ENCODE data around the gene SLC1A2.

DNA sequence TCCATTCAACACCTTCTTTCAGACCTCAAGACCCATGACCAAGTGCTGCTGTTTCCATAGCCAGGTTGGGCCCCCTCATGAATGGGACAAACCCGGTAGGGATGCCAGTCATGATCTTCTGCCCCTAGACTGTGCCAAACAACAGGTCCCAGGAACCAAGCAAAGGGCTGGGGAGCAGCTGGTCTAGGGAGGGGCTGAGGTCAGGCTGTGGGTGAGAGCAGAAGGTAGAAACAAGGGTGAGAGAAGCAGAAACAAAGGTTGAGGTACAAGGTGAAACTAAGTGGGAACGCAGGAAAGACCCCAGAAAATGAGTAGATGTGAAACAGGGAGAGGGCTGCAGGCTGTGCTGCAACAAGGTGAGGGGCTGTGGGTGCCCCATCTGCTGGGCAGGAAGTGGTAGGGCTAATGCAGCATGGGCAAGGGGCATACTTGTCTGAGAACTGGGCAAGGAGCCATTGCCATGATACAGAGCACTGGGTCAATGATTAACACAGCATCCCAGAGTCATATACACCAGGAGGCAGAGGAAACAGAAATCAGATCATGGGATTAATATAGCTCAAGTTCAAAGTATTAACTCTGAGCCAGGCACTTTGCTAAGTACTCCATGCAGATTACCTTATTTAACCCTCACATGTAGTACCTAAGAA is 45.9 kb downstream of the SLC1A2 start:
- TF ChIP-seq, protein P1, sequence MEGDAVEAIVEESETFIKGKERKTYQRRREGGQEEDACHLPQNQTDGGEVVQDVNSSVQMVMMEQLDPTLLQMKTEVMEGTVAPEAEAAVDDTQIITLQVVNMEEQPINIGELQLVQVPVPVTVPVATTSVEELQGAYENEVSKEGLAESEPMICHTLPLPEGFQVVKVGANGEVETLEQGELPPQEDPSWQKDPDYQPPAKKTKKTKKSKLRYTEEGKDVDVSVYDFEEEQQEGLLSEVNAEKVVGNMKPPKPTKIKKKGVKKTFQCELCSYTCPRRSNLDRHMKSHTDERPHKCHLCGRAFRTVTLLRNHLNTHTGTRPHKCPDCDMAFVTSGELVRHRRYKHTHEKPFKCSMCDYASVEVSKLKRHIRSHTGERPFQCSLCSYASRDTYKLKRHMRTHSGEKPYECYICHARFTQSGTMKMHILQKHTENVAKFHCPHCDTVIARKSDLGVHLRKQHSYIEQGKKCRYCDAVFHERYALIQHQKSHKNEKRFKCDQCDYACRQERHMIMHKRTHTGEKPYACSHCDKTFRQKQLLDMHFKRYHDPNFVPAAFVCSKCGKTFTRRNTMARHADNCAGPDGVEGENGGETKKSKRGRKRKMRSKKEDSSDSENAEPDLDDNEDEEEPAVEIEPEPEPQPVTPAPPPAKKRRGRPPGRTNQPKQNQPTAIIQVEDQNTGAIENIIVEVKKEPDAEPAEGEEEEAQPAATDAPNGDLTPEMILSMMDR (IDR thresholded peaks at IDR 0.05; ENCODE audit: insufficient read depth, low read depth, low read length), result no peak
- TF ChIP-seq EZH2 (IDR thresholded peaks at IDR 0.05; ENCODE audit: insufficient read depth, low read length), result no peak
